ENCODE data around the gene BSN.

BSN gene

GRCh38 chr3:49563040-49563578 is 8.8 kb downstream of the BSN start:
- no peak overlapping the region for H2BK5ac ChIP-seq (ENCODE audit: low read depth, low read length, poor library complexity, severe bottlenecking)
- no peak for DNase-seq
- H2AFZ ChIP-seq (ENCODE audit: low read depth, low read length) = no peak overlapping the region
- H3K9ac ChIP-seq (ENCODE audit: low read length) = no peak overlapping the region
- no peak overlapping the region for H2BK12ac ChIP-seq (ENCODE audit: low read length in 2 of 2)
- H3K79me1 ChIP-seq (replicated peaks; ENCODE audit: low read length, poor library complexity, severe bottlenecking) = no peaks in the 10 kb centered on the region
- H3K36me3 ChIP-seq (ENCODE audit: control insufficient read depth in 1 of 2, insufficient read depth in 2 of 2, low read depth in 1 of 2, low read length in 2 of 2) = no peaks in the 10 kb centered on the region
- H3K27ac ChIP-seq (ENCODE audit: low read length, poor library complexity, severe bottlenecking) = no peak overlapping the region
- no peak overlapping the region for H4K8ac ChIP-seq (ENCODE audit: low read length)
- no peaks in the 10 kb centered on the region for H3K4me1 ChIP-seq (ENCODE audit: control insufficient read depth, insufficient read depth, low read depth, low read length)
- no peak overlapping the region for H2BK120ac ChIP-seq (ENCODE audit: low read depth, low read length)
- no peak overlapping the region for H3K18ac ChIP-seq (ENCODE audit: low read depth in 1 of 2, low read length in 2 of 2)
- no peak overlapping the region for H3K14ac ChIP-seq (ENCODE audit: low read length in 2 of 2)
- H4K91ac ChIP-seq (ENCODE audit: low read length) = no peak overlapping the region
- H3K4me2 ChIP-seq (ENCODE audit: low read length, poor library complexity, severe bottlenecking) = no peak overlapping the region
- peaks cover 39 to 46% of the 10 kb centered on the region in 2 experiments for H3K27me3 ChIP-seq (ENCODE audit: control insufficient read depth in 1 of 2, insufficient read depth in 1 of 2, low read length in 2 of 2)
- H2BK15ac ChIP-seq (ENCODE audit: low read depth, poor library complexity, severe bottlenecking) = no peak overlapping the region
- no peaks in the 10 kb centered on the region for H3K9me3 ChIP-seq (ENCODE audit: control insufficient read depth, low read length)
- H2AK5ac ChIP-seq (ENCODE audit: low read length, severe bottlenecking) = no peak overlapping the region
- WGBS = 42% methylated on average over 4 of the region's 4 CpGs
- H3K23ac ChIP-seq (ENCODE audit: low read length in 2 of 2) = no peak overlapping the region
- no peak overlapping the region for H3K4me3 ChIP-seq (ENCODE audit: insufficient read depth in 1 of 2, low read depth in 1 of 2, low read length in 2 of 2)
- H3K4ac ChIP-seq (ENCODE audit: low read depth in 1 of 2, low read length in 2 of 2) = no peak overlapping the region

DNA sequence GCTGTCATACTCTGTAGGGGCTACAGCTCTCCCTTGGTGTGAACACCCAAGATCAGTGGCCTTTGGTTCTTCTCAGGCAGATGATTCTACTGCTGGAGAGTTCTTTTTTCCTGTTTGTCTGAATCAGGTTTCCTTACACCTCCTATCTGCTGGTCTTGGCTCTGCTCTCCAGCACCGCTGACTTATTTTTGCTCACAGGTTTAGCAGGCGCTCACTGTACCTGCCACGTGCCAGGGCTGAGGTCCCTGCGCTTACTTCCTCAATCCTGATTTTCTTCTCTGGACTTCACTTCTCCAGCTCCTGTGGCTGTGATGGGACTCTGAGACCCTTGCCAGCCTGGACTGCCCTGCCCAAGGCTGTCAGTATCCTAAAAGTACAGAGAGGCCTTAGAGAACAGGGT is 9.5 kb downstream of the BSN start:
- DNase-seq = no peak
- Histone ChIP-seq H3K14ac (ENCODE audit: low read length in 2 of 2) (no peak overlapping the region), H3K4me2 (ENCODE audit: low read length, poor library complexity, severe bottlenecking) (no peak overlapping the region), H2BK120ac (ENCODE audit: low read depth, low read length) (no peak overlapping the region), H3K4me1 (ENCODE audit: control insufficient read depth, insufficient read depth, low read depth, low read length) (no peaks in the 10 kb centered on the region), H3K9me3 (ENCODE audit: control insufficient read depth, low read length) (no peaks in the 10 kb centered on the region), H4K91ac (ENCODE audit: low read length) (no peak overlapping the region), H3K9ac (ENCODE audit: low read length) (no peak overlapping the region), H3K4me3 (ENCODE audit: insufficient read depth in 1 of 2, low read depth in 1 of 2, low read length in 2 of 2) (no peak overlapping the region), H2BK5ac (ENCODE audit: low read depth, low read length, poor library complexity, severe bottlenecking) (no peak overlapping the region), H3K23ac (ENCODE audit: low read length in 2 of 2) (no peak overlapping the region), H2BK12ac (ENCODE audit: low read length in 2 of 2) (no peak overlapping the region), H3K79me1 (replicated peaks; ENCODE audit: low read length, poor library complexity, severe bottlenecking) (no peaks in the 10 kb centered on the region), H4K8ac (ENCODE audit: low read length) (no peak overlapping the region), H3K27ac (ENCODE audit: low read length, poor library complexity, severe bottlenecking) (no peak overlapping the region), H2AFZ (ENCODE audit: low read depth, low read length) (no peak overlapping the region), H3K36me3 (ENCODE audit: control insufficient read depth in 1 of 2, insufficient read depth in 2 of 2, low read depth in 1 of 2, low read length in 2 of 2) (no peaks in the 10 kb centered on the region), H3K4ac (ENCODE audit: low read depth in 1 of 2, low read length in 2 of 2) (no peak overlapping the region), H2AK5ac (ENCODE audit: low read length, severe bottlenecking) (no peak overlapping the region), H2BK15ac (ENCODE audit: low read depth, poor library complexity, severe bottlenecking) (no peak overlapping the region), H3K27me3 (ENCODE audit: control insufficient read depth in 1 of 2, insufficient read depth in 1 of 2, low read length in 2 of 2) (peaks cover 40 to 42% of the 10 kb centered on the region in 2 experiments), H3K18ac (ENCODE audit: low read depth in 1 of 2, low read length in 2 of 2) (no peak overlapping the region)
- WGBS = 92% methylated on average over 4 of the region's 4 CpGs

DNA sequence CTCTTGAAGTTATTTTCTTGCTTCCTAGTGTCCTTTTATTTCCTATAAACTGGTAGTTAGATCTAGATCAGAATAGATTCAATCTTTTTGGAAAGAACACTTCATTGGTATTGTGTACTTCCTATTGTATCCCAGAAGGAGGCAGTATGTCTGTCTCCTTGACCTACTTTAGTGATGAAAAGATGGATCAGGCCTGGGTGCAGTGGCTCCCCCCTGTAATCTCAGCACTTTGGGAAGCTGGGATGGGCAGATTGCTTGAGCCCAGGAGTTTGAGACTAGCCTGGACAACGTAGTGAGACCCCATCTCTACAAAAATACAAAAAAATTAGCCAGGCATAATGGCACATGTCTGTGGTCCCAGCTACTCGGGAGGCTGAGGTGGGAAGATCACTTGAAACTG is 12.0 kb downstream of the BSN start:
- H3K18ac ChIP-seq (ENCODE audit: low read depth in 1 of 2, low read length in 2 of 2) = no peak overlapping the region
- no peaks in the 10 kb centered on the region for H3K36me3 ChIP-seq (ENCODE audit: control insufficient read depth in 1 of 2, insufficient read depth in 2 of 2, low read depth in 1 of 2, low read length in 2 of 2)
- no peak overlapping the region for H4K8ac ChIP-seq (ENCODE audit: low read length)
- no peak overlapping the region for H4K91ac ChIP-seq (ENCODE audit: low read length)
- no peak overlapping the region for H3K4me2 ChIP-seq (ENCODE audit: low read length, poor library complexity, severe bottlenecking)
- H3K9ac ChIP-seq (ENCODE audit: low read length) = no peak overlapping the region
- no peaks in the 10 kb centered on the region for H3K79me1 ChIP-seq (replicated peaks; ENCODE audit: low read length, poor library complexity, severe bottlenecking)
- no peak overlapping the region for H2BK120ac ChIP-seq (ENCODE audit: low read depth, low read length)
- H2BK15ac ChIP-seq (ENCODE audit: low read depth, poor library complexity, severe bottlenecking) = no peak overlapping the region
- H3K14ac ChIP-seq (ENCODE audit: low read length in 2 of 2) = no peak overlapping the region
- no peak overlapping the region for H2BK12ac ChIP-seq (ENCODE audit: low read length in 2 of 2)
- H3K27me3 ChIP-seq (ENCODE audit: control insufficient read depth in 1 of 2, insufficient read depth in 1 of 2, low read length in 2 of 2) = peaks cover 49 to 55% of the 10 kb centered on the region in 2 experiments
- H3K4me1 ChIP-seq (ENCODE audit: control insufficient read depth, insufficient read depth, low read depth, low read length) = no peaks in the 10 kb centered on the region
- no peak overlapping the region for H3K27ac ChIP-seq (ENCODE audit: low read length, poor library complexity, severe bottlenecking)
- H2AFZ ChIP-seq (ENCODE audit: low read depth, low read length) = no peak overlapping the region
- H3K4me3 ChIP-seq (ENCODE audit: insufficient read depth in 1 of 2, low read depth in 1 of 2, low read length in 2 of 2) = no peak overlapping the region
- 46% methylated on average over 1 of the region's 2 CpGs for WGBS
- DNase-seq = no peak
- H3K23ac ChIP-seq (ENCODE audit: low read length in 2 of 2) = no peak overlapping the region
- H2BK5ac ChIP-seq (ENCODE audit: low read depth, low read length, poor library complexity, severe bottlenecking) = no peak overlapping the region
- no peak overlapping the region for H3K4ac ChIP-seq (ENCODE audit: low read depth in 1 of 2, low read length in 2 of 2)
- no peaks in the 10 kb centered on the region for H3K9me3 ChIP-seq (ENCODE audit: control insufficient read depth, low read length)
- no peak overlapping the region for H2AK5ac ChIP-seq (ENCODE audit: low read length, severe bottlenecking)

DNA sequence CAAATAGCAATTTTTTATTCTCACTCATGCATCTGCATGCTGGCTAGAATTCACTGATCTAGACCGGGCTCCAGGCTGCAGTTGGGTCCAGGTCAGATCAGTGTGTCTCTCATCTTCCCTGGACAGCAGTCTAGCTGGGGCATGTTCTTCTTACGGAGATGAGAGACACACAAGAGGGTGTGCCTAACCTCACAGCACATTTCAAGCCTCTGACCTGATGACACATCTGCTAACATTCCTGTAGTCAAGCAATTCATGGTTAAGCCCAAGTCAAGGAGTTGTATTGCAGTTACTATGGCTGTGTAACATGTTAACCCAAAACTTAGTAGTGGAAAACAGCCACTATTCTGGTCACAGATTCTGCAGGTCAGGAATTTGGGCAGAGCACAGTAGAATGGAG is 13.1 kb downstream of the BSN start:
- H4K91ac ChIP-seq (ENCODE audit: low read length) = no peak overlapping the region
- H3K14ac ChIP-seq (ENCODE audit: low read length in 2 of 2) = no peak overlapping the region
- 38% methylated on average over 2 of the region's 2 CpGs for WGBS
- H3K4ac ChIP-seq (ENCODE audit: low read depth in 1 of 2, low read length in 2 of 2) = no peak overlapping the region
- H3K27ac ChIP-seq (ENCODE audit: low read length, poor library complexity, severe bottlenecking) = no peak overlapping the region
- H2BK5ac ChIP-seq (ENCODE audit: low read depth, low read length, poor library complexity, severe bottlenecking) = no peak overlapping the region
- H2BK15ac ChIP-seq (ENCODE audit: low read depth, poor library complexity, severe bottlenecking) = no peak overlapping the region
- H3K36me3 ChIP-seq (ENCODE audit: control insufficient read depth in 1 of 2, insufficient read depth in 2 of 2, low read depth in 1 of 2, low read length in 2 of 2) = no peaks in the 10 kb centered on the region
- no peak overlapping the region for H3K23ac ChIP-seq (ENCODE audit: low read length in 2 of 2)
- H4K8ac ChIP-seq (ENCODE audit: low read length) = no peak overlapping the region
- H3K4me2 ChIP-seq (ENCODE audit: low read length, poor library complexity, severe bottlenecking) = no peak overlapping the region
- H3K18ac ChIP-seq (ENCODE audit: low read depth in 1 of 2, low read length in 2 of 2) = no peak overlapping the region
- peaks cover 52 to 53% of the 10 kb centered on the region in 2 experiments for H3K27me3 ChIP-seq (ENCODE audit: control insufficient read depth in 1 of 2, insufficient read depth in 1 of 2, low read length in 2 of 2)
- no peak overlapping the region for H2BK120ac ChIP-seq (ENCODE audit: low read depth, low read length)
- H3K79me1 ChIP-seq (replicated peaks; ENCODE audit: low read length, poor library complexity, severe bottlenecking) = no peaks in the 10 kb centered on the region
- DNase-seq = no peak
- no peaks in the 10 kb centered on the region for H3K9me3 ChIP-seq (ENCODE audit: control insufficient read depth, low read length)
- H2AFZ ChIP-seq (ENCODE audit: low read depth, low read length) = no peak overlapping the region
- H2BK12ac ChIP-seq (ENCODE audit: low read length in 2 of 2) = no peak overlapping the region
- no peak overlapping the region for H3K4me3 ChIP-seq (ENCODE audit: insufficient read depth in 1 of 2, low read depth in 1 of 2, low read length in 2 of 2)
- no peaks in the 10 kb centered on the region for H3K4me1 ChIP-seq (ENCODE audit: control insufficient read depth, insufficient read depth, low read depth, low read length)
- H3K9ac ChIP-seq (ENCODE audit: low read length) = no peak overlapping the region
- no peak overlapping the region for H2AK5ac ChIP-seq (ENCODE audit: low read length, severe bottlenecking)

Data from mesenchymal stem cell (in vitro differentiated cells and primary cell).